Kidney (tissue), 14 donors: ENCODE measurements around the gene EEF1G. TPM values are rescaled to one million over a fixed set of nuclear protein-coding genes. Genes with fewer than 3 reads are reported as not detected.

ENCODE experiments used
- DNase-seq, 5 donors: peaks; one replicate each; pipeline ENCODE4 v3.0.0-alpha.2; 2013 to 2020
- FAIRE-seq: peaks from 2 replicates; lab custom pipeline; 2012; peaks lifted over from hg19 to GRCh38; lab: Jason Lieb, UNC
- H3K27ac ChIP-seq, 2 donors: one replicate each; pipeline ENCODE4 v1.7.0; 2013; ENCODE audit warnings: low read depth in 2 of 2, low read length in 2 of 2, inconsistent platforms in 1 of 2
- H3K27me3 ChIP-seq: one replicate; pipeline ENCODE4 v1.7.1; 2013; ENCODE audit warnings: low read length, inconsistent platforms; ENCODE audit not compliant: control insufficient read depth, insufficient read depth
- H3K36me3 ChIP-seq, 3 donors: one replicate each; pipeline versions ENCODE4 v1.7.0 to v1.7.1; 2013; ENCODE audit warnings: low read length in 3 of 3, control low read depth in 1 of 3, inconsistent platforms in 1 of 3; ENCODE audit not compliant: insufficient read depth in 3 of 3, control insufficient read depth in 2 of 3
- H3K4me1 ChIP-seq, 3 donors: one replicate each; pipeline versions ENCODE4 v1.7.0 to v1.7.1; 2013; ENCODE audit warnings: low read length in 3 of 3, inconsistent platforms in 1 of 3, low read depth in 1 of 3; ENCODE audit not compliant: control insufficient read depth in 2 of 3, insufficient read depth in 2 of 3
- H3K4me3 ChIP-seq, 3 donors: one replicate each; pipeline versions ENCODE4 v1.7.0 to v1.8.1; 2013; ENCODE audit warnings: low read length in 3 of 3, control low read depth in 1 of 3, inconsistent platforms in 1 of 3
- H3K9ac ChIP-seq, 3 donors: one replicate each; pipeline versions ENCODE4 v1.7.0 to v1.7.1; 2013; ENCODE audit warnings: low read length in 3 of 3, control low read depth in 1 of 3, inconsistent platforms in 1 of 3
- H3K9me3 ChIP-seq, 3 donors: one replicate each; pipeline versions ENCODE4 v1.7.0 to v1.7.1; 2013; ENCODE audit warnings: low read length in 3 of 3, control low read depth in 1 of 3, inconsistent platforms in 1 of 3; ENCODE audit not compliant: control insufficient read depth in 2 of 3, insufficient read depth in 1 of 3
- CTCF ChIP-seq: IDR thresholded peaks from 3 replicates; pipeline ENCODE4 v1.5.1; 2012; ENCODE audit warnings: mild to moderate bottlenecking, moderate library complexity, borderline replicate concordance; ENCODE audit not compliant: insufficient read depth; ENCODE audit errors: extremely low read depth
- intact Hi-C: fragments of 100-400 bp; cut with DNase I; formaldehyde crosslinking; loops from one replicate; pipeline ENCODE4 v1.11.1; 2022
- polyA plus RNA-seq: library from polyadenylated mRNA; stranded (reverse); fragments of 350-450 nt; fragmentation: Illumina TruSeq; extraction: RNeasy Lipid Tissue Mini Kit (QIAGEN cat#74804); gene quantifications from one replicate; pipeline ENCODE4 v1.2.3, GENCODE V29; 2014; ENCODE audit warnings: low read depth, low replicate concordance; ENCODE audit not compliant: insufficient read depth
- total RNA-seq: library from RNA; stranded (reverse); fragmentation: NEBNext Ultra II Directional; extraction: Animal tissue kit (Norgen Biotek cat#: 25700); gene quantifications from one replicate; pipeline ENCODE4 v1.2.1, GENCODE V29; 2021
- donor health status: control.
- donor health status: control.
- donor health status: control.
- donor health status: control.
- donor health status: control.
- donor health status: DM: yes; HTN: yes; CAD: no.
- donor health status: Normal renal cell carcinoma (clear cell type).

EEF1G gene
- total and polyA plus RNA-seq, 2 donors from 2014 or later, result 1,136 to 1,809 TPM

- TF ChIP-seq CTCF, result no peak
- Histone ChIP-seq H3K27me3 (no peaks in the 10 kb centered on the region), H3K4me3 (no peak overlapping the region), H3K9me3 (no peaks in the 10 kb centered on the region), H3K4me1 (peaks cover 0 to 5% (median 4%) of the 10 kb centered on the region in 3 donors), H3K27ac (no peak overlapping the region), H3K9ac (no peak overlapping the region), H3K36me3 (peaks cover 8 to 36% (median 10%) of the 10 kb centered on the region in 3 donors)
- DNase-seq (peak in 1 of 5 donors; percentile 51), FAIRE-seq (no peak)
- intact Hi-C loops, result no loop called here
These were observed 7.4 kb upstream of the EEF1G start for GRCh38 chr11:62580959-62581715.

GRCh38 chr11:62579252-62579651 lies 5.6 kb upstream of the EEF1G start:
- Histone ChIP-seq H3K9ac (no peak overlapping the region), H3K27me3 (no peaks in the 10 kb centered on the region), H3K27ac (no peak overlapping the region), H3K9me3 (no peaks in the 10 kb centered on the region), H3K36me3 (peaks cover 5 to 41% (median 10%) of the 10 kb centered on the region in 3 donors), H3K4me3 (no peak overlapping the region), H3K4me1 (peaks cover 0 to 21% (median 7%) of the 10 kb centered on the region in 3 donors)
- TF ChIP-seq CTCF, result no peak
- DNase-seq (no peak), FAIRE-seq (no peak)
- intact Hi-C loops, result no loop called here

- no peak overlapping the region for H3K4me3 ChIP-seq
- intact Hi-C loops, result no loop called here
- peaks cover 5 to 38% (median 10%) of the 10 kb centered on the region in 3 donors for H3K36me3 ChIP-seq
- H3K9me3 ChIP-seq, result no peaks in the 10 kb centered on the region
- no peak overlapping the region for H3K9ac ChIP-seq
- TF ChIP-seq CTCF, result no peak
- peaks cover 0 to 23% (median 7%) of the 10 kb centered on the region in 3 donors for H3K4me1 ChIP-seq
- FAIRE-seq, result no peak
- H3K27me3 ChIP-seq, result no peaks in the 10 kb centered on the region
- DNase-seq, result peak in 1 of 5 donors; percentile 55
- no peak overlapping the region for H3K27ac ChIP-seq
These were observed 4.8 kb upstream of the EEF1G start for GRCh38 chr11:62578541-62578940.
